HG03439 (cell line): ENCODE results near the gene ZNF581.

Experiments used
- ATAC-seq: cut with Tn5 transposase; IDR thresholded peaks from one replicate; pipeline ENCODE4 v1.9.1; 2021; ENCODE audit warnings: mild to moderate bottlenecking, moderate library complexity; ENCODE audit not compliant: unreplicated experiment

Gene ZNF581

DNA sequence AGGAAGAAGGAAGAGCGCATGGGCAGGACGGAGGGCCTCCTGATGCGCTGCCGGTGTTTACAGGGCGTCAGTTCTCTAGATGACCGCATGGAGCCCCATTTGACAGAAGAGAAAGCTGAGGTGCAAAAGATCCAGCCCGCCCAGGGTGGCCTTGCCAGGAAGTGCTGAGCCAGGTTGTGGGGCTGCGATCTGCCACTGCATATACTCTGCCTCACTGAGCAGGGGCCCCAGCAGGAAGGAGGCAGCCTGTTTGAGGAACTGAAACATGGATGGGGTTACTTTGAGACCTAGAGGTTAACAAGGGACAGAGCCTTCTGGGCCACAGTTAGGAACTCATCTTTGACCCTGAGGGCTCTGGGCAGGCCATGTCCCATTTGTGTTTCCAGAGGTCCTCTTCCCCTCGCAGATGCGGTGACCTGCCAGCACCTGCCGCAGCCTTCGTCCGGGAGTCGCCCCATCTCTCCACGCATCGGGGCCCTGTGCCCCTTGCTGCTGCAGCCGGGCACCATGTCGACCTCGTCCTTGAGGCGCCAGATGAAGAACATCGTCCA is 34.7 kb downstream of the ZNF581 start:
- peak; percentile 67 for ATAC-seq

DNA sequence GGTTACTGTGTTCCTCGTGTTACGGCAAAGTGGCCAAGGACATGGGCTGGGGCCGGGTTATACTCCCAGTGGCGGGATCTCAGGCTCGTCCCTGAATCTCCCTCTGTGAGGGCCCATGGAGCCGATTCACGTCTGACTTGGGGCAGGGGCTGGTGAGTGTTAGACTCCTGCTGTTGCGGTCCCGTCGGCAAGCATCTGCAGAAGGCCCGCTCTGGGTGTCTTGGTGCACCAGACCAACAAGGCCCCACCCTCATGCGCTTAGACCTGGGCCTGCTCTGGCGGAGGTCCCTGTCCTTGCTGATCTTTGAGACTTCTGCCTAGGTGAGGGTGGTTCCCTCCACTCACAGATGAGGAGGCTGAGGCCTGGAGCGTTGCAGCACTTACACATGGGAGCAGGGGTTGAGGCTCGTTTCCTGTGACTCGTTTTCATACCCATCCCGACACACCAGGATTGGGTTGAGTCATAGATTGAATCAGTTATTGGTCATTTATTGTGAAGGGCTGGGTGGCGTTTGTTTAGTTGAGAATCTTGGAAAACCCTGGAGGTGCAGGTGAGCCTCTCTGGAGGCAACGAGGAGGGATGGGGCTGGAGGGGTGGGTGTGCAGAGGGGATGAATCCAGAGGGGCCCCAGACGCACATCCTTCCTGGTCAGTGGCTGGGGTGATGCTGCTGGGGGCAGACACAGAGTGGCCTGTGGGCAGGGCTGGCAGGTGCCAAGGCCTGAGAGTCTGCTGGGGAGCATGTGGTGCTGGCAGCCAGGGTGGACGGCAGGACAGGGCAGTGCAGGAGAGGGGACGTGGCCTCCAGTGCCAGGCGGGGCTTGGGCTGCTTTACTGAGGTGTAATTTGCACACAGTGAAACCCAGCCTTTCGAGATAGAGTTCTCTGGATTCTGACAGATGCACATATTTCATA is 36.2 kb downstream of the ZNF581 start:
- no peak for ATAC-seq

DNA sequence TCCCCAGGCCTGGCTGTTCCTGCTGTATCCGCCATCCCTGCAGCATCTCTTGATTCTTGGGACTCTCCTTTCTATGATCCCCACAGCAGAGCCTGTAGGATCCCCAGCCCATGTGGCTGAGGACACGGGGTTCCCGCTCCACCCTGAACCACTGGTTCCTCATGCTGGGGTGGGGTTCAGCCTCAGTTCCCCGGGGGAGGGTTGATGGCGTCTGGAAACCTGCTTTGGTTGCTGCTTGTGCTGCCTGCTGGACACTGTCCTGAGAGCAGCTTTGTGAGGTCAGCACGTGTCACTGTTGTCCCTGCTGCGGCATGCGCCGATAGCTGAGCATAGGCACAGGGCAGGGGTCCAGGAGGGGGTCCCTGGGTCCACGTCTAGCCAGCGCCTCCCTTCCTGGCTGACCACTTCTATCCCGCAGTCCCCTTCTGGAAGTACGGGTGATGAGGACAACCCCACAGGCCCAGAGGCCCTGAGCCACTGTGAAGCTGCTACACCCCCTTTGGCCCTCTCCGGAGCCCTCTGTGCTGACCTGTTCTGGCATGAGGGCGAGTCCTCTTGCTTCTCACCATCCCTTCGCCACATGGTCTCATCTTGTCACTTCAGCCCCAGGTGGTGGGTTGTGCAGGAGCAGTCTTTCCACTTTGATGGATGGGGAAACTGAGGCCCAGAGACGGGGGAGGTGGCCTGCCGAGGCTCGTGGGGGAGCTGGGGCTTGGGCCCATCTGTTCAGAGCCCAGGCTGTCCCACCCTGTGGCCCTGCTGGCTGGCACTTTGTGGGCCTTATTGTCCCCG is 37.1 kb downstream of the ZNF581 start:
- no peak for ATAC-seq

DNA sequence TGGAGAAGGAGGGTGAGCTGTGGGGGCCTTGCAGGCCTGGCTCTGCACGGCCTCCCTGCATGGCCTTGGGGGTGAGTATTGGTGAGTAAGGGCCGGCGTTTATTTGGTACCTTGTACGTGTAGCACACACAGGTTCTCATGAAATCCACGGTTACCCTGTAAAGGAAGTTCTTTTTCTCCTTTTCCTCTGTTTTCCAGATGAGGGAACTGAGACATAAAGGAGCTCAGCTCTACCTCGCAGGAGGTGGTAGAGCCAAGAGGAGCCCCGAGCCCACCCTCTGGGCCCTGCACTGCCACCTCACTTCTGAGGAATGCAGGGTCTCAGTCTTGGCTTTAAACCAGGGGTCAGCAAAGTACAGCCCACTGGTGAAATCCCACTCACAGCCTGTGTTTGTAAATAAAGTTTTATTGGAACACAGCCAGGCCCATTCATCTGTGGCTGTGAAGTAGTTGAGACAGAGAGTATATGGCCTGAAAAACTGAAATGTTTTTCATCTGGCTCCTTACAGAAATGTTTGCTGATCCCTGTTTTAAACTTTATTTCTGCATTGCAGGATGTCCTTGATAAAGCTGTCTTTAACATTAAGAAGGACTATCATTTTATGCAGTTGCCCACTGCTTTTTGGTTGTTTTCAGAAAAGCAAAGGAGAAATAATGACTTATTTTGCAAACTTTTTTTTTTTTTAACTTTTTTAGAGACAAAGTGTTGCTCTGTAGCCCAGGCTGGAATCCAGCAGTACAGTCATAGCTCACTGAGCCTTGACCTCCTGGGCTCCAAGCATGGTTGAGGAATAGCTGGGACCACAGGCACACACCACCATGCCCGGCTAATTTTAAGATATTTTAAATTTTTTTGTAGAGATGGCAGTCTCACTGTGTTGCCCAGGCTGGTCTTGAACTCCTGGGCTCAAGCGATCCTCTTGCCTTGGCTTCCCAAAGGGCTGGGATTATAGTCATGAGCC is 38.0 kb downstream of the ZNF581 start:
- no peak for ATAC-seq

DNA sequence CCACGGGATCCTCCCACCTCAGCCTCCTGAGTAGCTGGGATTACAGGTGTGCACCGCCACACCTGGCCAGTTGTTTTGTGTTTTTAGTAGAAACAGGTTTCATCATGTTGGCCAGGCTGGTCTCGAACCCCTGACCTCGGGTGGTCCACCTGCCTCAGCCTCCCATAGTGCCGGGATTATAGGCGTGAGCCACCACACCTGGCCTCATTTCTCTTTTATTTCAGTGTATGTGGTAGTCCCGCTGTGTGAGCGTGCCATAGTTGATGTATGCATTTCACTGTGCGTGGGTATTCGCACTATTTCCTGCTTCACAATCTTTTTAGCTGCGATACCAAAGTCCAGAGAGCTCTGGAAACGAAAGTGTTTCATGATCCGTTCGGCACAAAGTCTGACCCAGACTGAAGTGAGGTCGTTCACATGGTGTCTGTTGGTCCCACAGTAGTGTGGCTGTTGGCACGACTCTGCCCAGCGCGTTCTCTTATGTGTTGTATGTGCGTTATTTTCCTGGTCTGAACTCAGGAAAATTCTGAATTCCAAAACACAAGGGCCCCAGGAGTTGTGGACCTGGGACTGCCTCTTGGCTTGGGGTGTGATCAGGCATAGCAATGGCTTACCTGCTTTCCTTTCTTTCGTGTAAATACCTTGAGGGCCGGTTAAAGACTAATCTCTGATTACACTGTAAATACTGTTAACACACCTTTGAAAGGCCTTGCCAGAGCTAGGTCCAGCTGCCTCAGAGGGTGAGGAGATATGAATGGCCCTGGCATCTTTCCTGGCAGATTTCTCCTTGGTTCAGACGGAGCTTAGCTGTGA is 40.2 kb downstream of the ZNF581 start:
- no peak for ATAC-seq

DNA sequence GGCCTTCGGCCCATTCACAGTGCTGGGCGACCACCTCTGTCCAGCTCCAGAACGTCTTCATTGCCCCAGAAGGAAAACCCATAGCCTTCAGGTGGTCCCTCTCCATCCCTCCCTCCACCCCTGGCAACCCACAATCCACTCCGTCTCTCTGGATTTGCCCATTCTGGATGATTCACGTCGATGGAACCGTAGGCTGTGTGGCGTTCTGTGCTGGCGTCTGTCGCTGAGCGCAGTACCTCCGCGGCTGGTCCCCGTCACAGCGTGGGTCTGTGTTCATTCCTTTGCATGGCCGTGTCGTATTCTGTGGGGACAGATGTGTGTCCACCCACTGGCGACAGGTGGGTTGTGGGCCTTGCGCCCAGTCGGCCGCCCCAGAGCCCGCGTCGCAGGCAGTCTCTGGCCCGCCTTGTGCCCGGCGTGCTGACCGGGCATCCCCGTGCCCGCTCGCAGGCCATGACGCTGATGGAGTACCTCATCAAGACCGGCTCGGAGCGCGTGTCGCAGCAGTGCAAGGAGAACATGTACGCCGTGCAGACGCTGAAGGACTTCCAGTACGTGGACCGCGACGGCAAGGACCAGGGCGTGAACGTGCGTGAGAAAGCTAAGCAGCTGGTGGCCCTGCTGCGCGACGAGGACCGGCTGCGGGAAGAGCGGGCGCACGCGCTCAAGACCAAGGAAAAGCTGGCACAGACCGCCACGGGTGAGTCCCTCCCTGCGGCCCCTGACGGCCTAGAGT is 41.7 kb downstream of the ZNF581 start:
- ATAC-seq, result no peak

DNA sequence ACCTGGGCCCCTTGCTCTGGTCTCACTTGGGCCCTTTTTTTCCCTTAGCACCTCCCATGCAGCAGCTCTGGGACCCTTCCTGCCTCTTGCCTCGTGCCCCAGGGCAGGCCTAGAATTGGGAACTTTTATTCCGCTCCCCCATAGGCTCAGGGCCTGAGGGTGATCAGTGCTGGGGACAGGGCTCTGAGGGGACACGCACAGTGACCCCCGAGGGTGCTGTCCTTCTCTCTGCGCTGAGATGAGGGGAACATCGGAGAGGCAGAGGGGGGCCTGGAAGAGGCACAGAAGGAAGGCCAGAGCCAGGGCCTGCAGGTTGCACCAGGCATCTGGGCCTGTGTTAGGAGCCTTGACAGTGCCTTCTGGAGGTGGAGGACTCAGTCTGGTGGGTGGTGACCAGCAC is 42.3 kb downstream of the ZNF581 start:
- ATAC-seq, result no peak

DNA sequence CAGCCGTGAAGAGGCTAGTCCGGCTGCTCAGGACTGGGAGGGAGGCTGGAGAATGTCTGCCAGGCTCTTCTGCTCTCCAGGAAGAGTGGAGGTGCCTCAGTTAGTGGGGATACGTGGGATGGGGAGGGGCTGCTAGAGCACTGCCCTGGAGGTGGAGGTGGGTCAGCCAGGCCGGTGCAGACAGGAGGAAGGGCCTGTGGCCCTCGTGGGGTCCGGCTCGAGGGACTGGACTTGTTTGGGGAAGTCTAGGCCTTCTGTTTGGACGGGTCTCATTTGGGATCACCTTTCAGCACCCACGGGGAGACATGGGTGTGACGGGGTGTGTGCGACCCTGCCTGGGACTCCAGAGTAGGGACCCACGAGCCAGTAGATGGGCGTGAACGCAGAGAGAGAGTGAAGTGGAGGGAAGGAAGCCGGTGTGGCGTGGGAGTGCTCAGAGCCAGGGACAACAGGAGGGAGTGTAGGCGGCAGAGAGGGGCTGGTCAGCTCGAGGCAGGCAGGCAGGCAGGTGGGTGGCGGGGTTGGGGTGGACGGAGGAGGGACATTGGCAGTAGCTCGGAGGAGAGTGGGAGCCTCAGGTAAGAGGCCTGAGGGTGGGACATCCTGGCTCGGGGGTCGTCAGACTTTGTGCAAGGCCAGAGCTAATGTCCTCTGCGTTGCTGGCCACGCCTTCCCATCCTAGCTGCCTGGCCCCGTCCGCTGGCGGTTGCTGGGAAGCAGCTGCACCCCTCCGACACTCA is 43.0 kb downstream of the ZNF581 start:
- ATAC-seq, result no peak

DNA sequence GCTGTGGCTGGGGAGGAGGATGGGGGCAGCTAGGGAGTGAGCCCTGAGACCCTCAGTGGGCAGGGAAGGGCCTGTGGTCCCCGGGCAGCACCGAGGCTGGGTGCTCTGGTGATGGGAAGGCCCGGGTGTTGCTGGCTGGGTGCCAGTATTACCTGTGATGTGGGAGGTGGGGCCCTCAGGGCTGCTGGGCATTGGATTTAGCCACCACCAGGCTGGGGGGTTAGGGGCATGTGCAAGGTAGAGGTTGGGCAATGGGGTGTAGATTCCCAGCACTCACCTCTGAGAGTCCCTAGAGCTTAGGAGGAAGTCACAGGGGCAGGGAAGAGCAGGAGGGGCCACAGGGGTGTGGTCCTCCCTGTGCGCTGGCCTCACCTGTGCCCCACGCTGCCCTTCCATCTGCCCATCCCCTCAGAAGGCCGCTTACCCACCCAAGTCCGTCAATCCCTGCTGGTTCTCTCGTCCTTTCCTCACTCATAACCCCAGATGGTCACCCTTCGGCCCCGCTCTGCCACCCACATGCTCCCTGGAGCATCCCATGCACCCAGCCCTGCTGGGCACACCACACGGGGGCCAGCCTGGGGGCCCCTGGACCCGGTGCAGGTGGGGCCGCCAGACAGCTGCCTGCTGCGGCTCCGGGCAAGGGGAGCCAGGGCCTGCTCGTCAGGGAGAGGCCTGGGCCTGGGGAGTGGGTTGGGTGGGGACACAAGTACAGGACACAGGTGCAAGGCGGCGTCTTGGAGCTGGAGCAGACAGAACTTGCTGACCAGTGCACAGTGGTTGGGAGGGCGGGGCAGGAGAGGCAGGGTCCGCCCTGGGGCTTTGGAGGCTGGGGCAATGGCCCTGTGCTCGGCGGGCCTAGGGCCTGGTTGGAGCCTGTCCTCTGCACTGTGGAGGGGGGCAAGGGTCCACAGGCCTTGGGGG is 44.1 kb downstream of the ZNF581 start:
- ATAC-seq, result no peak

DNA sequence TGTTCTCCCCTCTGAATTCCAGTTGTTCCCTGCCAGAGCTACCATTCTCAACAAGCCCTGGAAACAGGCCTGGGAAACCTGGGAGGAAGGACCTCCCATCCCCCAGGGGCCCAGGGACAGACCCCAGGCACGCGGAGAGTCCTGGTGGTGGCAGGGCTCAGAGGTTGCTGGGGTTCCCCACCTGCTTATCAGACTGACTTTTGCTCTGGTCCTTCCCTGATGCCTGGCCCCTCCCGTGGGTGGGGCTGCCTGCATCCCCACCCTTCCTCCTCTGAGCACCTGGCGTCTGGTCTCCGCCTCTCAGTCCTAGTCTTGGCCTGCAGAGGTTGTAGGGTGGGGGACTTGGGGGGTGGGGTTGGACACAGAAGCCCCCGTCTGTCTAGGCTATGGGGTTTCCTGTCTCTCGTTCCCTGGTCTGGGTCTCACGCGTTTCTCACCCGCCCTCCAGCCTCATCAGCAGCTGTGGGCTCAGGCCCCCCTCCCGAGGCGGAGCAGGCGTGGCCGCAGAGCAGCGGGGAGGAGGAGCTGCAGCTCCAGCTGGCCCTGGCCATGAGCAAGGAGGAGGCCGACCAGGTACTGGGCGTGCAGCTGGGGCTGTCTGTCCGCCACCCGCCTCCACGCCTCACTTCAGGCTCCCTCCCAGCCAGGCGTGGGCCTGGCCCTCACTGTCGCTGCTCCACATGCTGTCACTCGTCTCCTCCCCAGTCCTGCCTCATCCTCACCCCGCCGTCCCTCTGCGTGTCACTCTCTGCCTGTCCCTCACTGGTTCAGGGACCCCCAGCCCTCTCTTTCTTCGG is 45.2 kb downstream of the ZNF581 start:
- no peak for ATAC-seq

DNA sequence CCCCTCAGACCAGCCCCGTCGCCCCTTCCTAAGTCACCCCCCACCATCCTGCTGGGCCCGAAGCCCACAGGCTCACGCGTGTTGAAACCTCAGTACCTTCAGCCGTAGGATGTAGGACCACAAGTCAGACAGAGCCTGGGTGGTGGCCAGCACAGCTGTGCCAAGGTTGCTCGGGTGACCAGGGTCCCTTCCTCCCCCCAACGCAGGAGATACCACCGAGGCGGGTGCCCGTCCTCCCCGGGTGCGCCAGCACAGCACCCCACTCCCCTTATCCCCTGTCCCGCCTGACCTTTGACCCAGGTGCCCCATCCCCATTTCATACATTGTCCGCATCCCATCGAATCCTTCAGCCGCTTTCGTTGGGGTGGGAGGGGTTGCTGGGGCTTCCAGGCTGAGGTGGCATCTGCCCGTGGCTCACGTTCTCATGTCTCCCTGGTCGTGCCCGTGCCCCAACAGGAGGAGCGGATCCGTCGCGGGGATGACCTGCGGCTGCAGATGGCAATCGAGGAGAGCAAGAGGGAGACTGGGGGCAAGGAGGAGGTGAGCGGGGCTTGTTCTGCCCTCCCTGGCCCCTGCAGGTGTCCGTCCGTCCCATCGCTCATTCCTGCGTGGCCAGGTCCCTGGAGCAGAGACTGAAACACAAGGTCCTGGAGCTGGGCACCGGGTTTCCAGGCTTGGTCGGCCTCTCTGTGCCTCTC is 46.1 kb downstream of the ZNF581 start:
- ATAC-seq, result no peak

DNA sequence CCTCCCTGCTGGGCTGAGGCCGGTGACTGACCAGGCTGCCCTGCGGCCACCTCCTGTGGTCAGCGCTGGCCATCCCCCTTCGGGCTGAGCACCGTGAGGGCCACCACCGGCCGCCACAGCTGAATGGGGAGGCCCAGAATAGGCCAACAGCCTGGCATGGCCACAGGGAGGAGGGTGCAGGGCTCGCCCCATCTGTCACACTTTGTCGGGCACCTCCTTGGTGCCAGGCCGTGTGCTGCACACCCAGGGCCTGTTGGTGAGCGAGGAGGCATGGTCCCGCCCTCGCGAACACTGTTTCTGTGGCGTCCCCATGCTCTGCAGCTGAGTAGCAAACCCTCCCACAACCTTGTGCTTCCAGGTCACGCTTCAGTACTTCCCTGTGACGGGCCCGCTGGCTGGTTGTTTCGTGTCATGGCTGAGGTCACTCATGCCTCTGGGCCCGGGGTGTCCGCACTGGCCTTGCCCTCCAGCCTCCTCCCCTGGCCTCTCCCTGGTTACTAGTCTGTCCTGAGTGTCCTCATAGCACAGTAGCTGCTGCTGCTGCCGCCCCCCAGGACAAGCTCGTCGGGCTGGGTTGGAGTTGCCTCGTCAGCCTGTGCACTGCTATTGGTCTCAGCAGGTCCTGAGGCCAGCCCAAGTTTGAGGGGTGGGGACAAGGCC is 46.8 kb downstream of the ZNF581 start:
- ATAC-seq, result no peak

DNA sequence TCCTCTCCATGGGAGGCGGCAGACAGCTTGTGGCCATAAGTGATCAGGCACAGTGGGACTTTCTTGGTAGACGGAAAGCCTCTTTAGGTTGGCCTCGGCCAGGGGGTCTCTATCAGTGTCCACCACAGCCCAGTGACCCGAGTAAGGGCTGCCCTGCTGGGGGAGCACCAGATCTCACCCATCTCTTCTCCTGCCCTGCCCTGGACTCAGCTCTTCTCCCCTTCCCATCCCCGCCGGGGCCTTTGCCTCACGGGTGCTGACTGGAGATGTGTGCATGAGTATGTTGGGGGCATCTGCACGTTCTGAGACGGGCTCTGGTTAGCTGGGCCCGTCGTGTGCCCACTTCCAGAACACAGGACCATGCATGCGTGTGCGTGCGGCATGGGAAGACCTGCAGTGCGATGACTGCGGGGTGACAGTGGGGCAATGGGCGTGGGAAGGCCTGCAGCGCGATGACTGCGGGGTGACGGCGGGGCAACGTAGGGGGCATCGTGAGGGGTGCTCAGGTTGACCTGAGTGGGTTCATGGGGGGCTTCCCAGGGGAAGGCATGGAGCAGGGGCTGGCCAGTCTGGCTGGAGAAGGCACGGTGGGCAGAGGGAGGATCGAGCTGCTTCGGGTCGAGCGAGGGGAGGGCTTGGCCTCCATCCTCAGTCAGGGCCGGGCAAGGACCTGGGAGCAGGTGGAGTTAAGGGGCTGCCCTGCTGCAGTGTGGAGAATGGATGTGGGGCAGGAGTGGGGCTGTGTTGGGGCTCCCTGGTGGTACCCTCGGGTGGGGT is 47.5 kb downstream of the ZNF581 start:
- ATAC-seq, result no peak

DNA sequence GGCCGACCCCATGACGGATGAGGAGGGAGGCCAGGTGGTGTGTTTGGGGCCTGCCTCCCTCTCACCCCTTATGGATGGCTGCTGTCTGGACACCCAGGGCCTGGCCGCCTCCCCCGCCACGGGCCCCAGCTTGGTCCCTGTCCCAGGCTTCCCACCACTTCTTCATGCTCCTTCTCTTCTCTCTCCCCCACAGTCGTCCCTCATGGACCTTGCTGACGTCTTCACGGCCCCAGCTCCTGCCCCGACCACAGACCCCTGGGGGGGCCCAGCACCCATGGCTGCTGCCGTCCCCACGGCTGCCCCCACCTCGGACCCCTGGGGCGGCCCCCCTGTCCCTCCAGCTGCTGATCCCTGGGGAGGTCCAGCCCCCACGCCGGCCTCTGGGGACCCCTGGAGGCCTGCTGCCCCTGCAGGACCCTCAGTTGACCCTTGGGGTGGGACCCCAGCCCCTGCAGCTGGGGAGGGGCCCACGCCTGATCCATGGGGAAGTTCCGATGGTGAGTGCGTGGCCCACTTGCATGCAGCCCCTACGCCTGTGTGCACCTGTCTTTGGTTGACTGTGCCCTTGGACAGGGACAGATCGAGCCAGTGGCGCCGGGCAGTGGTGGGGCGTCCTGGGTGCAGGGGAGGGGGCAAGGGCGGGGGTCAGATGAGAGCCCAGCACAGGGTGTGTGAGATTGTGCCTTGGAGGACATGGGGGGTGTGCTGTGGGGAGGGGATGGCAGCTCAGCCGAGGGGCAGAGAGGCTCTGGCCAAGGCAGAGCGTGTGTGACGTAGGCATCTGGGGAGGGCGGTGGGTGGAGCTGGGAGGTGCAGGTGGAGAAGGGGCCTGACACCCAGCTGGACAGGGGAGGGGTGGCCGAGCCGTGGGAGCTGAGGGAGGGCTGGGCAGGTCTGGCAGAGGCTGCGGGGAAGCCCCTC is 48.4 kb downstream of the ZNF581 start:
- no peak for ATAC-seq
